Left kidney (tissue), 8 donors: Measurements from ENCODE around the gene OR1L8. TPM values are rescaled to one million over a fixed set of nuclear protein-coding genes. Genes with fewer than 3 reads are reported as not detected.
"Not testable (repeated sequence)": the region's sequence is repeated elsewhere in the genome, so short reads cannot be mapped to it uniquely, and the experiment has no call there.

Experiments
- DNase-seq: peaks from one replicate; pipeline ENCODE4 v3.0.0-alpha.2; 2013
- long read RNA-seq, 8 donors: transcript quantifications; one replicate each; lab custom pipeline, GENCODE V29; 2026
- polyA plus RNA-seq: library from polyadenylated mRNA; unstranded; fragments of 120-200 nt; gene quantifications from one replicate; pipeline ENCODE4 v1.2.1, GENCODE V29; 2013; ENCODE audit not compliant: insufficient read length

The OR1L8 gene
- 0.12 TPM for polyA plus RNA-seq
- long read RNA-seq, donor 1: 0 reads
- long read RNA-seq, donor 2, partial matches to known transcripts: 0 of 1 reads
- long read RNA-seq, donor 2, other reads (novel, unspliced or antisense): 0 of 1 reads
- long read RNA-seq, donor 3: 0 reads
- long read RNA-seq, donor 4: 0 reads
- long read RNA-seq, donor 5: 0 reads
- long read RNA-seq, donor 6: 0 reads
- long read RNA-seq, donor 7: 0 reads
- long read RNA-seq, donor 8: 0 reads

GRCh38 chr9:122583284-122583683, at the start of gene OR1L8:
Gene OR1L8 (minus strand): TSS chr9:122583384. CDS start chr9:122568477, 14,907 bp downstream.
- not testable (repeated sequence) for DNase-seq

GRCh38 chr9:122619996-122620395, 36.8 kb upstream of the OR1L8 start:
- no peak for DNase-seq

- DNase-seq: no peak
Observed at GRCh38 chr9:122614362-122614761, 31.2 kb upstream of the OR1L8 start, which contains the start of gene OR1Q1. Gene OR1Q1 (plus strand): TSS chr9:122614738. CDS start chr9:122614738, 0 bp downstream.

- DNase-seq: no peak
Observed at GRCh38 chr9:122609804-122610203, 26.6 kb upstream of the OR1L8 start.

GRCh38 chr9:122606587-122606986, 23.4 kb upstream of the OR1L8 start:
- no peak for DNase-seq

- DNase-seq: no peak
Observed at GRCh38 chr9:122605691-122606090, 22.5 kb upstream of the OR1L8 start.

GRCh38 chr9:122580360-122580759, 2.8 kb downstream of the OR1L8 start:
- DNase-seq: no peak

- no peak for DNase-seq
Observed at GRCh38 chr9:122579874-122580273, 3.3 kb downstream of the OR1L8 start.

GRCh38 chr9:122572456-122572855, 10.7 kb downstream of the OR1L8 start:
- DNase-seq: no peak

GRCh38 chr9:122567901-122568300, 15.3 kb downstream of the OR1L8 start:
- DNase-seq: no peak

GRCh38 chr9:122562134-122562760, 20.9 kb downstream of the OR1L8 start:
- no peak for DNase-seq

- no peak for DNase-seq
Observed at GRCh38 chr9:122561446-122561845, 21.7 kb downstream of the OR1L8 start.

- DNase-seq: no peak
Observed at GRCh38 chr9:122552812-122553211, 30.4 kb downstream of the OR1L8 start, which contains the start of gene OR1N2. Gene OR1N2 (plus strand): TSS chr9:122553112. CDS start chr9:122553212, 100 bp downstream.

GRCh38 chr9:122551371-122551770, 31.8 kb downstream of the OR1L8 start:
- DNase-seq: no peak

- no peak for DNase-seq
Observed at GRCh38 chr9:122546196-122546595, 37.0 kb downstream of the OR1L8 start.

GRCh38 chr9:122538757-122539156, 44.4 kb downstream of the OR1L8 start:
- no peak for DNase-seq

GRCh38 chr9:122537066-122537465, 46.1 kb downstream of the OR1L8 start:
- not testable (repeated sequence) for DNase-seq

- DNase-seq: no peak
Observed at GRCh38 chr9:122536134-122536533, 47.0 kb downstream of the OR1L8 start.

GRCh38 chr9:122531157-122531556, 52.0 kb downstream of the OR1L8 start:
- DNase-seq: not testable (repeated sequence)

GRCh38 chr9:122527193-122527592, 56.0 kb downstream of the OR1L8 start, which contains the start of gene OR1N1:
Gene OR1N1 (minus strand): TSS chr9:122527293. CDS start chr9:122527293, 0 bp downstream.
- DNase-seq: no peak

GRCh38 chr9:122526602-122527001, 56.6 kb downstream of the OR1L8 start:
- DNase-seq: no peak

- DNase-seq: no peak
Observed at GRCh38 chr9:122519376-122519775, 63.8 kb downstream of the OR1L8 start.

GRCh38 chr9:122518841-122519240, 64.3 kb downstream of the OR1L8 start, which contains the start of gene OR1J4:
Gene OR1J4 (plus strand): TSS chr9:122519141. CDS start chr9:122519141, 0 bp downstream.
- DNase-seq: no peak
